ENCODE data around the gene NR0B2. TPM values are rescaled to one million over a fixed set of nuclear protein-coding genes. Genes with fewer than 3 reads are reported as not detected.
A peak's percentile ranks its signal among the peaks of the same experiment; 100 is the strongest.

The NR0B2 gene
- total RNA-seq, 1 experiment from 2014 or later, result 0.34 TPM

- Mint-ChIP-seq H3K4me3 (ENCODE audit: unreplicated experiment) (peak overlapping the region; percentile 97), H3K27me3 (ENCODE audit: insufficient read depth, unreplicated experiment) (no peaks in the 10 kb centered on the region), H3K4me1 (ENCODE audit: low read depth, unreplicated experiment) (peaks cover 7% of the 10 kb centered on the region), H3K27ac (ENCODE audit: unreplicated experiment) (peak overlapping the region; percentile 82), H3K36me3 (ENCODE audit: insufficient read depth, unreplicated experiment) (peaks cover 30% of the 10 kb centered on the region), H3K9me3 (ENCODE audit: unreplicated experiment) (no peaks in the 10 kb centered on the region)
- Histone ChIP-seq H3K9me3 (no peaks in the 10 kb centered on the region), H3K4me1 (peaks cover 12% of the 10 kb centered on the region), H3K4me3 (ENCODE audit: low read depth, low read length) (peak overlapping the region; percentile 29), H3K36me3 (ENCODE audit: control insufficient read depth, insufficient read depth, low read length) (peaks cover 2% of the 10 kb centered on the region; the same call in 1 of the 2 replicates), H3K27me3 (replicated peaks; ENCODE audit: control insufficient read depth, insufficient read depth, low read length) (no peaks in the 10 kb centered on the region)
- no peak for DNase-seq
- ChIA-PET CTCF (interaction anchor here (1.2 kb wide), 1 partner anchor 31 kb away, joined by 3 read pairs; the partner anchor contains the start of gene GPN2), POLR2A (interaction anchor here (0.6 to 1.8 kb wide), 2 partner anchors 21 to 683 kb away, joined by 5 to 7 read pairs; partner anchors contain the start of genes AHDC1 and GPATCH3)
- intact Hi-C loops (cut with micrococcal nuclease; ENCODE audit: unreplicated experiment), result no loop called here
- no peak for TF ChIP-seq CTCF (IDR thresholded peaks at IDR 0.05; ENCODE audit: insufficient read depth in 1 of 2, low read depth in 1 of 2, low read length in 1 of 2, severe bottlenecking in 1 of 2, unreplicated experiment in 1 of 2)
- BruUV-seq (replicated peaks), result no TSS peak
Observed at GRCh38 chr1:26921126-26921539, 7.4 kb upstream of the NR0B2 start.

- no peak for DNase-seq
- POLR2A ChIA-PET, result interaction anchor here (1.3 kb wide), 1 partner anchor 50 kb away, joined by 6 read pairs; no protein-coding TSS in a partner anchor
Observed at GRCh38 chr1:26915204-26915842, 1.5 kb upstream of the NR0B2 start.

GRCh38 chr1:26913389-26913753 lies 404 bp downstream of the NR0B2 start:
- intact Hi-C loops (cut with micrococcal nuclease; ENCODE audit: unreplicated experiment), result no loop called here
- Histone ChIP-seq H3K4me3 (ENCODE audit: low read depth, low read length) (no peak overlapping the region), H3K4me1 (peaks cover 37% of the 10 kb centered on the region), H3K36me3 (ENCODE audit: control insufficient read depth, insufficient read depth, low read length) (no peaks in the 10 kb centered on the region; the same call in 1 of the 2 replicates), H3K9me3 (no peaks in the 10 kb centered on the region), H3K27me3 (replicated peaks; ENCODE audit: control insufficient read depth, insufficient read depth, low read length) (no peaks in the 10 kb centered on the region)
- DNase-seq, result no peak
- CTCF ChIA-PET, result interaction anchor here (0.7 to 1.3 kb wide), 3 partner anchors 9 to 23 kb away, joined by 3 to 9 read pairs (median 6); partner anchors contain the start of genes GPATCH3 and GPN2
- Mint-ChIP-seq H3K27ac (ENCODE audit: unreplicated experiment) (no peak overlapping the region), H3K4me3 (ENCODE audit: unreplicated experiment) (no peak overlapping the region), H3K9me3 (ENCODE audit: unreplicated experiment) (no peaks in the 10 kb centered on the region), H3K27me3 (ENCODE audit: insufficient read depth, unreplicated experiment) (no peaks in the 10 kb centered on the region), H3K36me3 (ENCODE audit: insufficient read depth, unreplicated experiment) (no peaks in the 10 kb centered on the region), H3K4me1 (ENCODE audit: low read depth, unreplicated experiment) (peaks cover 15% of the 10 kb centered on the region)
- TF ChIP-seq CTCF (IDR thresholded peaks at IDR 0.05; ENCODE audit: insufficient read depth in 1 of 2, low read depth in 1 of 2, low read length in 1 of 2, severe bottlenecking in 1 of 2, unreplicated experiment in 1 of 2), result no peak
- POLR2A ChIA-PET, result interaction anchor here (1.2 to 1.3 kb wide), 2 partner anchors 13 to 23 kb away, joined by 4 to 21 read pairs; partner anchors contain the start of genes GPATCH3 and GPN2
- no TSS peak for BruUV-seq (replicated peaks)

More at GRCh38 chr1:26915204-26915842, 1.5 kb upstream of the NR0B2 start:
- Mint-ChIP-seq H3K36me3 (ENCODE audit: insufficient read depth, unreplicated experiment) (no peaks in the 10 kb centered on the region), H3K27ac (ENCODE audit: unreplicated experiment) (no peak overlapping the region), H3K4me1 (ENCODE audit: low read depth, unreplicated experiment) (peaks cover 8% of the 10 kb centered on the region), H3K4me3 (ENCODE audit: unreplicated experiment) (no peak overlapping the region), H3K27me3 (ENCODE audit: insufficient read depth, unreplicated experiment) (no peaks in the 10 kb centered on the region), H3K9me3 (ENCODE audit: unreplicated experiment) (no peaks in the 10 kb centered on the region)
- no peak for TF ChIP-seq CTCF (IDR thresholded peaks at IDR 0.05; ENCODE audit: insufficient read depth in 1 of 2, low read depth in 1 of 2, low read length in 1 of 2, severe bottlenecking in 1 of 2, unreplicated experiment in 1 of 2)
- no peaks in the 10 kb centered on the region for H3K27me3 ChIP-seq (replicated peaks; ENCODE audit: control insufficient read depth, insufficient read depth, low read length)
- intact Hi-C loops (cut with micrococcal nuclease; ENCODE audit: unreplicated experiment), result no loop called here
- CTCF ChIA-PET, result no interaction called here
- H3K4me1 ChIP-seq, result peaks cover 34% of the 10 kb centered on the region
- no TSS peak for BruUV-seq (replicated peaks)
- no peaks in the 10 kb centered on the region; the same call in 1 of the 2 replicates for H3K36me3 ChIP-seq (ENCODE audit: control insufficient read depth, insufficient read depth, low read length)
- no peaks in the 10 kb centered on the region for H3K9me3 ChIP-seq
- H3K4me3 ChIP-seq (ENCODE audit: low read depth, low read length), result no peak overlapping the region

Measured in Caco-2 (cell line).